ES-I3 (cell line): ENCODE data around the gene RPL27A.

Source experiments
- H3K36me3 ChIP-seq: 2 replicates; pipeline ENCODE4 v1.6.1; 2013; ENCODE audit warnings: mild to moderate bottlenecking, low read length, control low read depth, moderate library complexity; ENCODE audit not compliant: insufficient read depth
- H3K4me1 ChIP-seq: 2 replicates; pipeline ENCODE4 v1.6.1; 2013; ENCODE audit warnings: mild to moderate bottlenecking, control low read depth, low read length; ENCODE audit not compliant: insufficient read depth
- H3K9ac ChIP-seq: 2 replicates; pipeline ENCODE4 v1.6.1; 2013; ENCODE audit warnings: low read depth, mild to moderate bottlenecking, low read length, moderate library complexity
- H3K9me3 ChIP-seq: 2 replicates; pipeline ENCODE4 v1.6.1; 2013; ENCODE audit warnings: mild to moderate bottlenecking, low read length, moderate library complexity; ENCODE audit not compliant: control insufficient read depth, insufficient read depth

Gene RPL27A

DNA sequence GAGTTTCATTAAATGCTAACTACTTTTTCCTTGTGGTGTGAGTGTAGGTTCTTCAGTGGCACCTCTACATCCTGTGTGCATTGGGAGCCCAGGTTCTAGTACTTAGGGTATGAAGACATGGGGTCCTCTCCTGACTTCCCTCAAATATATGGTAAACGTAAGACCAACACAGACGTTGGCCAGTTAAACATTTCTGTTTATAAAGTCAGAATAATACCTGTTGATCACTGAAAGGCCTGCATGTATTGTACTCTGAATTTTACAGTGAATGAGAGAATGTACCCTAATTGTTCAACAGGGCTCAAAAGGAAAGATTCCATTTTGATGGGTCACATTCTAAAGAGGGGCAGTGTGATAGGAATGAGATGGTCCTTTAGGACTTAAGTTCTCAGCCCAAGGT, 3.2 kb downstream of the RPL27A start:
- Histone ChIP-seq H3K9me3 (no peaks in the 10 kb centered on the region), H3K36me3 (peaks cover 29% of the 10 kb centered on the region), H3K9ac (no peak overlapping the region), H3K4me1 (peaks cover 14% of the 10 kb centered on the region)

DNA sequence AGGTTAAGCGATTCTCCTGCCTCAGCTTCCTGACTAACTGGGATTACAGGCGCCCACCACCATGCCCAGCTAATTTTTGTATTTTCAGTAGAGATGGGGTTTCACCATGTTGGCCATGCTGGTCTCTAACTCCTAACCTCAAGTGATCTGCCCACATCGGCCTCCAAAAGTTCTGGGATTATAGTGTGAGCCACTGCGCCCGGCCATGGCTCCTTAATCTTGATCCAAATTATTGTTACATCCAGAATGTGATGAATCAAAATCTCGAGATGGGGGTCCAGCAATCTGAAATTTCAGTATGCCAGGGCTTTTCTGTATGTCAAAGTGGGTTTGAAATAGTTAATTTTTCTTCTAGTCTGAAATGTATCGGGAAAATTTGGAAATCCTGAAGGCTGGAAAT, 3.7 kb downstream of the RPL27A start:
- Histone ChIP-seq H3K36me3 (peaks cover 29% of the 10 kb centered on the region), H3K4me1 (peaks cover 14% of the 10 kb centered on the region), H3K9me3 (no peaks in the 10 kb centered on the region), H3K9ac (no peak overlapping the region)

DNA sequence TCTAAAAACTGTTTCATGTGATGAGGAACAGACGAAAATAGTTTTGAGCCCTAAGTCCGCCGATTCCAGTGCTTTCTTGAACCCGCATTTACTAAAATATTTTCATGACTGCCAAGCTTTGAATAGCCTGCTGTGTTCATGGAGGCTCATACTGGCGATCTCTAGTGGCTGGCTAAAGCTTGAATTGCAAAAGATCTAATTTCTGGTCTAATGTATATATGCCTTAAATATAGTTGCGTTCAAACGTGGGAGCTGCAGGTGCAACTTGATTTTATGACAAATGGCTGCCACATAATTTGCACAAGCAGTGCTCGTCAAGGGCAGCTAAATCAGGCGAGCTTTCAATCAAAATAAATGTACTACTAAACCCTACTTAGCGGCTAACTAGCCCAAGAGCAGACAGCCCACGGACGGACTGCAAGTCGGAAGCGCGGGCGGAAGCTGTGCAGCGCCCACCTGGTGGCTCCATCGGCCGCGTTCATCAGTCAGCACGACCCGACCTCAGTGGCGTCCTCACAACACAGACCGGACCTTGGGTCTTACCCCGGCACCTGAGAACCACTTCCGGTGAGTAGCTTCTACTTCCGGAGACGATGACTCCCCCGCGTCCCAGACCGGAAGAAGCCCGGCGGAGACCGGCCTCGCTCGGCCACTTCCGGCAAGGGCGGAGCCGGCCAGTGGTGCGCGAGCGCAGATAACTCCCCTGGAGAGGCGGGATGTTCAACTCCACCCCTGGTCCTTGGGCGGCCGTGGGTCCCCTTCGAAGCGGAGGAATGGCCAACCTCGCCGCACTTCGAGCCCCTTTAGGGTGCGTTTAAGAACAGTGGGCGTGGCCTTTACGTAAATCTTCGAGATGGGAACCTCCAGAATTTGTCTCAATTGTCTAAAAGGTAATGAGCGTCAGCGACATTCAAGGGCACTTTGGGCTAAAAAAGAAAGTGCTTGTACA, 6.1 kb downstream of the RPL27A start:
- H3K4me1 ChIP-seq, result peaks cover 14% of the 10 kb centered on the region
- H3K9me3 ChIP-seq, result no peaks in the 10 kb centered on the region
- peaks cover 29% of the 10 kb centered on the region for H3K36me3 ChIP-seq
- H3K9ac ChIP-seq, result peak overlapping the region; percentile 73

DNA sequence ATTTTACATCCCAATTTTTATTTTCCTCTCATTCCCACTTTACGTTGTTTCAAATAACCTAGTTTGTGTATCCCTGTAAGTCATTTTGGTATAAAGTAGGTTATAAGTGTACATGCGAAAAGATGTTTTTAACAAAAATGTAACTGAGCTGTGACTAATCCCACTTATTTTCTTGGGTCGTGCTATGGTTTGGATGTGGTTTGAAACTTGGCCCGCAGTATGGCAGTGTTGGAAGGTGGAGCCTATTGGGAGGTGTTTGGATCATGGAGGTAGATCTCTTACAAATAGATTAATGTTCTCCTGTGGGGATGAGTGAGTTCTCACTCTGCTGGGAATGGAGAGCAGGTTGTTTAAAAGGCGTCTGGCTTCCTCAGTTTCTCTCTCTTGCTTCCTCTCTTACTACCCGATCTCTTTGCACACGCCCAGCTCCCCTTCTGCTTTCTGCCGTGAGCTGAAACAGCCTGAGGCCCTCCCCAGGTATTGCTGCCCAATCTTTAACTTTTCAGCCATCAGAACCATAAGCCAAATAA, 7.2 kb downstream of the RPL27A start:
- Histone ChIP-seq H3K9me3 (no peaks in the 10 kb centered on the region), H3K4me1 (peaks cover 6% of the 10 kb centered on the region), H3K9ac (peak overlapping the region; percentile 73), H3K36me3 (peaks cover 18% of the 10 kb centered on the region)

DNA sequence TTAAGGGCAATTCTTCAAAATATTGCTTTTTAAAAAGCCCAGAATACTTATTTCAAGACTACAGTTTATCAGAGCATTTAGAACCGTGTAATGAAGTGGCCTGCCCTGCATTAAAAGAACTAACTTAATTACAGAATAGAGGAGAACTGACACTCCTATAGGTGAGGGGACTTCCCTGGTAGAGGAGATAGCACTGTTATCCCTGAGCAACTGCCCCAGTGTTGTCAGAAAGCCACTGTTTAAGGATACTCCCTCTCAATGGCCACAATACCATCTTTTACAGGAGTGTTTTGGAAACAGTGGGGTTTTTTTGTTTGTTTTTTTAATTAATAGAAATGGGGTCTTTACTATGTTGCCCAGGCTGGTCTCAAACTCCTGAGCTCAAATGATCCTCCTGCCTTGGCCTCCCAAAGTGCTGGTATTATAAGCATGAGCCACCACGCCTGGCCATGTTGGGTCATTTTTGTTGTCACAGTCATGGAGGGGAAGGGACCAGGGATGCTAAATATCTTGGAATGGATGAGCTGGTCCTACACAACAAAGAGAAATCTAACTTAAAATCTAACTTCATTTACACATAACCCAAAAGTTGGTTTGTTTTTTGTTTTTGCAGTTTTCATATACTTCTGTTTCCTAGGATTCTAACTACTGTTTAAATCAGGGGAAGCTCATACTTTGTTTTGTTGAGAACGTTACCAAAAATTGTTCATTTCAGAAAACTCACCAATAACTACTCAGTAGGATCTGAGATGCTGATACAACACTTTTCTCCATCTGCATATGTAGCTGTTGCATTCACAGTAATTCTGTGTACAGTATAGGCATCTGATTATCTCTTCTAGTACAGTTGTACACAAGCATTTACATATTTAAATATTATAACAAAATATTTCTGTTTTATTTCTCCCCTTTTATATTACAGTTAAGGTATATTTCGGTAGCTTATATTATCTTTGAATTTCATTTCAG, 8.1 kb downstream of the RPL27A start:
- no peaks in the 10 kb centered on the region for H3K9me3 ChIP-seq
- no peaks in the 10 kb centered on the region for H3K4me1 ChIP-seq
- peaks cover 9% of the 10 kb centered on the region; the same call in 1 of the 2 replicates for H3K36me3 ChIP-seq
- H3K9ac ChIP-seq, result no peak overlapping the region

DNA sequence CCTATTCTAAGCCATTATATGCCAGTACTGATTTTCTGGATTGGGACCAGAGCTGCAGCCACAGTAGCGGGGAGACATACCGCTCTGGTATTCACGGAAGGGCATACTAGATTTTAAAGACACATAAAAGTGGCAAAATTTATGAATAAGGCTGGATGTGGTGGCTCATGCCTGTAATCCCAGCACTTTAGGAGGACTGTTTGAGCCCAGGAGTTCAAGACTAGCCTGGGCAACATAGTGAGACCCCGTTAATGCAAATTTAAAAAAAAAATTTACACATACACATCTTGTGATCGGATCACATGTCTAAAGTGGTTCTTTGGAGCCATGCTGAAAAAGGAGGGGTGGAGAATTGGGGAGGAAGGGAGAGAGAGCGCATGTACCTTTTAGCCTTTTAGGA, 9.0 kb downstream of the RPL27A start:
- no peaks in the 10 kb centered on the region for H3K9me3 ChIP-seq
- no peaks in the 10 kb centered on the region for H3K4me1 ChIP-seq
- no peak overlapping the region for H3K9ac ChIP-seq
- H3K36me3 ChIP-seq, result peaks cover 4% of the 10 kb centered on the region; the same call in 1 of the 2 replicates

DNA sequence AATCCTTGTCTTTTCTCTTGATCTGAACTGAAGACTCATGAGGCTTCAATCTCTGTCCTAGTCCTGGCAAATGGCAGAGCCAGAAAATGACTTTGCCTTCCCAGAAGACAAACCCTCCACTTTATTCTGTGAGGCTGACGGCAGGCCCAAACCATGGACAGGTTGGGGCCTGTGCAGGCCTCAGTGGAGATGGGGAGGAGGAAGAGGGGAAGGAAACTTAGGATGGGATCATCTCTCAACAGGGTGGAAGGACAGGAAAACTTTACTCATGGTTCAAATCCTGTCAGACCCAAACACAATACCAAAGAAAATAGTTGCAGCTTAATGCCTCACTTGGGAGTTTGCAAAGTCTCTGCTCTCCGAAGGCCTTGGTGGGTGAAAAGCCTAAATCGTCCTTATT, 9.8 kb downstream of the RPL27A start:
- H3K4me1 ChIP-seq, result no peaks in the 10 kb centered on the region
- no peaks in the 10 kb centered on the region for H3K9me3 ChIP-seq
- H3K9ac ChIP-seq, result no peak overlapping the region
- H3K36me3 ChIP-seq, result no peaks in the 10 kb centered on the region

DNA sequence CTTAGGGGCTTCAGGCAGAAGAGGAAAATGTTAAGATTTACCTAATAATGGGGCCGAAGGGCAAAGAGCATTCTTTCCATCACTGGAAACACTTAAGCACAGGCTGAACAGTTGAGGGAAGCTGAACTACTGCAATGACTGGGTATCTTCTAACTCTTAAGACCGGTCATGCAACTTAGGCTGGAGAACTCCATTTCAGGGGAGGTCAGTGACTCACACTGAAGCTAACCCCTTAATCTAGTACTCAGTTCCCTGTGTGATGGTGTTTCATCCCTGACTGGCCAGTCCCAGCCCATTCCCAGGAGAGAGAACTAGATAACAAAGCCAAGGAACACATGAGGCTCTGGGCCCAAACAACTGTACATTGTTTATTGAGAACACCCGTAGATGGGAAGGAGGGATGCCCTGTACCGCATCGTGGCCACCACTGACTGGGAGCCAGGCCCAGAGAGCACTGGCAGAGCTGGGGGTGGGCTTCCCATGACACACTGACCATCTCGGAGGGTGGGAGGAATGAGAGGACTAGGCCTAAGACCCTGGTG, 10.5 kb downstream of the RPL27A start:
- no peaks in the 10 kb centered on the region for H3K36me3 ChIP-seq
- no peaks in the 10 kb centered on the region for H3K9me3 ChIP-seq
- H3K9ac ChIP-seq, result no peak overlapping the region
- peaks cover 1% of the 10 kb centered on the region; the same call in 1 of the 2 replicates for H3K4me1 ChIP-seq

DNA sequence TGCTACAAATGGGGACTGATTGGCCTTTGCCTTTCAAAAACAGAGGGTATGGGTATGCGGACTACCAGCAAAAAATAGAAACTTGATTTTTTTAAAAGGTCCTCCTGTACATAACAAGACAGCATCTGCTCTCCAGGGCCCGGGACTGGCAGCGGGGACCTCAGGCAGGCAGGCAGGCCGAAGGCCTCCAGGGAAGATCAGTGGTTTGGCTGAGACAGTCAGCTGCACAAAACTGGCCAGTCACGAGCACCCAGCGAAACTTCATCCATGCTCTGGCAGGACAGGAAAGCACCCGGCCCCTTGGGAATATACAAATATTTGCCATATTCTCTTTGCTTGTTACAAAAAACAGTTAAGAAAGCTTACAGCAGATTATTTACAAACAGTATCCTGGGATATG, 11.0 kb downstream of the RPL27A start:
- Histone ChIP-seq H3K9ac (no peak overlapping the region), H3K4me1 (peaks cover 6% of the 10 kb centered on the region), H3K36me3 (no peaks in the 10 kb centered on the region), H3K9me3 (no peaks in the 10 kb centered on the region)

DNA sequence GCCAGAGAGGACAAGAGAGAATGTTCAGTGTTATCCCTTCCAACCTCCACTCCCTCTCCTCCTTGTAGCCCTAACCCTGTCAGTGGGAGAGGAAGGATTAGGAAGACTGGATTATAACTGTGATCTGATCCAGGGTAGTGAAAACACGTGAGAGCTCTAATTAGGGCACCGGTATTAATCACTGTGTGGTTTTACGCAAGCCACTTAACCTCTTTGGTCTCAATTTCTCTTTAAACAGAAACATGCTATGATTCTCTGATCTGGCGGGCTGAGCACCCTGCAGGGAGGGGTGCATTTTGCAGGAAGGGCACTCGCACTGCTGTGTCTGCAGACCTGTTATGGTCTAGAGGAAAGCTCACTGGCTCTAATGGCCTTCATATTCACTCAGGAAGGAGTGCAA, 11.5 kb downstream of the RPL27A start:
- Histone ChIP-seq H3K36me3 (no peaks in the 10 kb centered on the region), H3K4me1 (peaks cover 9% of the 10 kb centered on the region), H3K9ac (no peak overlapping the region), H3K9me3 (no peaks in the 10 kb centered on the region)

DNA sequence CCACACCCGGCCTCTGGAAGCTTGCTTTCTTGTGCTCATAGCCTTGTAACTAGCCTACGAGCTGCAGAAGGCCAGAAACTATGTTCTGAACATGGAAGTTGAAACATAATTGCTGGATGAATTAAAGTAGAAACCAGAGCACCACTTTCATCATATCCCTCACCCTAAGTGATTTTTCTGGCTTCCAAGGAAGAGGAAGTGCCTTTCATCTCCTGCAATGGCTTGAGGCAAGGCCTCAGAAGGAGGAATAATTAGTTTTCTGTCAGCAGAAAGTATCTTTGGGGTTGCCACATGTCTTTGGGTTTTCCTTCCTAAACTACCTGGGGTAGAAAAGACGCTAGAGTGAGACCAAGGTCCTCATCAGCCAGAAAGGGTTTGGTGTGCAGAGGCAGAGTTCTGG, 14.5 kb downstream of the RPL27A start:
- Histone ChIP-seq H3K9me3 (no peaks in the 10 kb centered on the region), H3K36me3 (no peaks in the 10 kb centered on the region), H3K4me1 (peaks cover 30% of the 10 kb centered on the region), H3K9ac (no peak overlapping the region)

DNA sequence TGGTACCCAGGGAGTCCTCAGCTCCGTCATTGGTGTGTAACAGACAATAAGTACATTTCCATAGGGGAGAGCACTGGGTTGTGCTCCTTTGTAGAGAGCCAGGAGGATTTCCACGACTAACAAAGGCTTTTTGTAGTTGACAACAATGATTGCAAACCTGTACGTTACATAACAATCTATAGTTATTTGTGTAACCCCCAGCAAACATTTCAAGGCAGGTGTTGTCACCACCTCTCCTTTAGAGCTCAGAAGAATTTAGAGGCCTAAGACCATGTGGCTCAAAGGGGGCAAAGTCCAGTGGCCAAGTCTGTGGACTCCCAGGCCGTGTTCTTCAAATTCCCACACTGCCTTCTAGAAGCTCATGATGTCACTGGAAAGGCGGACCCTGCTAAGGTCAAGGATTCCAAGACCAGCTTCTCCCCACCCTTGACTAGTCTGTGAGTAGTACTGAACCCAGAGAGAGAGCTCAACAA, 15.8 kb downstream of the RPL27A start:
- peaks cover 33% of the 10 kb centered on the region for H3K4me1 ChIP-seq
- H3K9ac ChIP-seq, result no peak overlapping the region
- H3K36me3 ChIP-seq, result no peaks in the 10 kb centered on the region
- H3K9me3 ChIP-seq, result no peaks in the 10 kb centered on the region

DNA sequence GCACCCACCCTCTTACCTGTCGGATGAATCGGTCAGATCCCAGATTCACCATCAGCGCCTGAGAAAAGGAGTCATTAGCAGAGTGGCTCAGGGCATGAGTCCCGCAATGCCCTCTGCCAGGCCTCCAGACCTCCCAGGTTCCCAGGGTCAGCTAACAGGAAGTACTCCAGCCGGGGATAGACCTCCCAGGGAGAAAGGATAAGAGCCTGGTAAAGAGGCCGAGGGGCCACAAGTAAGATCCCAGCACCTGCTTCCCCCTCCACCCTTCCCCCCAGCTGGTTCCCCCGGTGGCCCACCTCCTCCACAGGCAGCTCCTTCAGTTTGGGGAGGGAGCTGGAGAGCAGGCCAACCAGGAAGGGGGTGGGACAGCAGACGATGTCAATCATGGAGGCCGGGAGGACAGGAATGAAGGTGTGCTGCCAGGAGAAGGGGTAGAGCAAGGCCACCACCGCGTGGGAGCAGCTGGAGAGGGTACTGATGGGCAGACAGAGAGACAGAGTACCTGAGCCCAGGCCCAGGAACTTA, 16.4 kb downstream of the RPL27A start:
- Histone ChIP-seq H3K9me3 (no peaks in the 10 kb centered on the region), H3K9ac (no peak overlapping the region)

DNA sequence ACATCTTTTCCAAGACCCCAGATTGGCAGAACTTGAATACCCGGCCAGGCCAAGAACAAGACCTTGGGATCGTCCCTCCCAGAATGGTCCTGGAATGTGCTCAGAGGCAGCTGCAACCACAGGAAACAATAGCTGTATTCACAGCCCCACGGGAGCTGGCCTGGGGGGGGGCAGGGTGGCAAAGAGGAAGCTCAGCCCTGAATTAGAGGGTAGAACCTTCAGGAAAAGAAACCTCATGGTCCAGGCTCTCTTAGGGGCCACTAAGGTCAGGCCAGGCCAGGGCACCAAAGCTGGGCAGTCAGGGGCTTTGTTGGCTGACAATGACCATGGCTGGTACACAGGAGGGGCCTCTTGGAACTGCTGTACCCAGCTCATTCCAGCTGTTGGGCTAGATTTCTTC, 17.3 kb downstream of the RPL27A start:
- Histone ChIP-seq H3K36me3 (no peaks in the 10 kb centered on the region; the same call in 1 of the 2 replicates), H3K9ac (no peak overlapping the region; the same call in 1 of the 2 replicates), H3K4me1 (peaks cover 33% of the 10 kb centered on the region), H3K9me3 (no peaks in the 10 kb centered on the region)

More for the DNA sequence above, 16.4 kb downstream of the RPL27A start:
- peaks cover 33% of the 10 kb centered on the region for H3K4me1 ChIP-seq
- H3K36me3 ChIP-seq, result no peaks in the 10 kb centered on the region; the same call in 1 of the 2 replicates
